ENCODE results near the gene UBD. TPM values are rescaled to one million over a fixed set of nuclear protein-coding genes. Genes with fewer than 3 reads are reported as not detected.

UBD gene
- total RNA-seq, 1 experiment from 2014 or later, result not detected

DNA sequence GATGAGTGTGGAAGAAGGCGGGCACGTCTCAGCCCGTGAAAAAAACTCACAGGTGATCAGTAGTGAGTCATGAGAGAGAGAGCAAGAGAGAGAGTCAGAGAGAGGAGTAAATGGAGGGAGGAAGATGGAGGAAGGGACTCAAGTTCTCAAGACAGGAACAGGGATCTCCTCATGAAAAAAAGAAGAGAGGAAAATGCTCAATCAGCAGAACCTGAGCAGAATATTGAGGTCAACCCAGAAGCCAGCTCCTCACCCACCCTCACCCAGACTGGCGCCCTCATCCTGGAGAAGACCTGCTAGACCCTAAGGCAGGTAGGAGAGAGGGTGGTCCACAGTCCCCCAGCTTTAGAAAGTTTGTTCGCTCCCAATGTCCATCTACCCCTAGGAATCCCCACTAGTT is 4.8 kb downstream of the UBD start:
- peaks cover 3 to 16% (median 8%) of the 10 kb centered on the region in 3 experiments; a peak in 5 of 7 replicates for H3K36me3 Mint-ChIP-seq (ENCODE audit: insufficient read depth in 1 of 3, low read depth in 3 of 3)
- no peak overlapping the region for H4K5ac ChIP-seq (ENCODE audit: insufficient read length, low read depth, low read length)
- no peaks in the 10 kb centered on the region for H3K79me1 ChIP-seq (ENCODE audit: insufficient read depth, low read depth, low read length, poor library complexity, severe bottlenecking)
- peaks cover 37 to 46% of the 10 kb centered on the region in 2 experiments for H3K4me1 Mint-ChIP-seq
- H3K27me3 Mint-ChIP-seq (ENCODE audit: low read depth), result peaks cover 97% of the 10 kb centered on the region
- WGBS (ENCODE audit: extremely low coverage, insufficient read length, low lambda C conversion rate), result no CpG with 5 or more reads among the region's 5 CpGs
- DNase-seq, result no peak
- H2BK120ac ChIP-seq (ENCODE audit: low read depth, low read length, poor library complexity, severe bottlenecking), result no peak overlapping the region
- no peak overlapping the region for H3K14ac ChIP-seq (ENCODE audit: insufficient read depth, low read length)
- H3K4me3 Mint-ChIP-seq, result no peak overlapping the region
- H4K20me1 ChIP-seq (ENCODE audit: control insufficient read depth, insufficient read depth, insufficient read length), result no peaks in the 10 kb centered on the region
- no peak overlapping the region for H3K27ac ChIP-seq (ENCODE audit: insufficient read length, low read depth, low read length)
- H2AFZ ChIP-seq (ENCODE audit: low read length), result no peak overlapping the region
- H3K9me3 ChIP-seq (ENCODE audit: control insufficient read depth, low read depth, low read length), result no peaks in the 10 kb centered on the region
- H3K79me2 ChIP-seq (ENCODE audit: insufficient read depth, low read length), result no peaks in the 10 kb centered on the region
- H2BK20ac ChIP-seq (ENCODE audit: low read depth, low read length, poor library complexity, severe bottlenecking), result no peak overlapping the region
- no peak overlapping the region for H3K56ac ChIP-seq (ENCODE audit: insufficient read length, low read depth, low read length)
- TF ChIP-seq, protein P1, sequence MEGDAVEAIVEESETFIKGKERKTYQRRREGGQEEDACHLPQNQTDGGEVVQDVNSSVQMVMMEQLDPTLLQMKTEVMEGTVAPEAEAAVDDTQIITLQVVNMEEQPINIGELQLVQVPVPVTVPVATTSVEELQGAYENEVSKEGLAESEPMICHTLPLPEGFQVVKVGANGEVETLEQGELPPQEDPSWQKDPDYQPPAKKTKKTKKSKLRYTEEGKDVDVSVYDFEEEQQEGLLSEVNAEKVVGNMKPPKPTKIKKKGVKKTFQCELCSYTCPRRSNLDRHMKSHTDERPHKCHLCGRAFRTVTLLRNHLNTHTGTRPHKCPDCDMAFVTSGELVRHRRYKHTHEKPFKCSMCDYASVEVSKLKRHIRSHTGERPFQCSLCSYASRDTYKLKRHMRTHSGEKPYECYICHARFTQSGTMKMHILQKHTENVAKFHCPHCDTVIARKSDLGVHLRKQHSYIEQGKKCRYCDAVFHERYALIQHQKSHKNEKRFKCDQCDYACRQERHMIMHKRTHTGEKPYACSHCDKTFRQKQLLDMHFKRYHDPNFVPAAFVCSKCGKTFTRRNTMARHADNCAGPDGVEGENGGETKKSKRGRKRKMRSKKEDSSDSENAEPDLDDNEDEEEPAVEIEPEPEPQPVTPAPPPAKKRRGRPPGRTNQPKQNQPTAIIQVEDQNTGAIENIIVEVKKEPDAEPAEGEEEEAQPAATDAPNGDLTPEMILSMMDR (conservative IDR thresholded peaks at IDR 0.05), result no peak
- peaks cover 3% of the 10 kb centered on the region; the same call in 1 of the 2 replicates for H3K4me1 ChIP-seq (ENCODE audit: insufficient read depth, low read length)
- no peak overlapping the region for H3K18ac ChIP-seq (ENCODE audit: insufficient read length, low read depth, low read length)
- H2AK5ac ChIP-seq (ENCODE audit: insufficient read length, low read length), result no peak overlapping the region
- H4K8ac ChIP-seq (replicated peaks; ENCODE audit: insufficient read length, low read depth, low read length), result no peak overlapping the region
- no peak overlapping the region for H2BK15ac ChIP-seq (ENCODE audit: low read depth, low read length)
- H3K23me2 ChIP-seq (ENCODE audit: insufficient read length, low read depth, low read length, poor library complexity, severe bottlenecking), result peaks cover 11% of the 10 kb centered on the region
- no peak overlapping the region for H3K4ac ChIP-seq (ENCODE audit: low read depth, low read length)
- H2BK12ac ChIP-seq (ENCODE audit: insufficient read length, low read depth, low read length), result no peak overlapping the region
- no peak overlapping the region for H2BK5ac ChIP-seq (ENCODE audit: insufficient read length, low read length)
- no peak overlapping the region; a peak in 1 of 7 replicates for H3K27ac Mint-ChIP-seq
- H4K91ac ChIP-seq (ENCODE audit: insufficient read length, low read depth, low read length), result no peak overlapping the region
- H3K23ac ChIP-seq (ENCODE audit: insufficient read length, low read depth, low read length), result no peak overlapping the region
- no peak overlapping the region for H3K4me2 ChIP-seq (ENCODE audit: insufficient read depth, insufficient read length, low read length)
- peaks cover 26% of the 10 kb centered on the region for H3K27me3 ChIP-seq (ENCODE audit: insufficient read depth, low read length)
- no peak overlapping the region for H3K9ac ChIP-seq (ENCODE audit: extremely low read depth, insufficient read length, low read length)
- peaks cover 6 to 9% of the 10 kb centered on the region in 2 experiments; a peak in 3 of 5 replicates for H3K9me3 Mint-ChIP-seq
- H3T11ph ChIP-seq (ENCODE audit: low read length), result no peak overlapping the region

All from H9 (cell line).